HG03025 (cell line): ENCODE results near the gene SP9.
A peak's percentile ranks its signal among the peaks of the same experiment; 100 is the strongest.

Experiments used
- ATAC-seq: cut with Tn5 transposase; IDR thresholded peaks from one replicate; pipeline ENCODE4 v1.9.1; 2021; ENCODE audit warnings: mild to moderate bottlenecking, moderate library complexity; ENCODE audit not compliant: unreplicated experiment, low FRiP score

Gene SP9

GRCh38 chr2:174333372-174334277, 1.1 kb upstream of the SP9 start:
- no peak for ATAC-seq

GRCh38 chr2:174334278-174334715, 457 bp upstream of the SP9 start:
- no peak for ATAC-seq

- no peak for ATAC-seq
Observed at GRCh38 chr2:174335254-174335987, 667 bp downstream of the SP9 start.

- ATAC-seq, result no peak
Observed at GRCh38 chr2:174335988-174336500, 1.3 kb downstream of the SP9 start.

GRCh38 chr2:174336501-174337336, 2.0 kb downstream of the SP9 start:
- ATAC-seq, result peak; percentile 57

- peak; percentile 32 for ATAC-seq
Observed at GRCh38 chr2:174337337-174338146, 2.8 kb downstream of the SP9 start.

- no peak for ATAC-seq
Observed at GRCh38 chr2:174338147-174338605, 3.4 kb downstream of the SP9 start.

GRCh38 chr2:174338671-174339560, 4.2 kb downstream of the SP9 start:
- no peak for ATAC-seq

GRCh38 chr2:174339561-174340399, 5.0 kb downstream of the SP9 start:
- no peak for ATAC-seq

GRCh38 chr2:174340400-174341292, 5.9 kb downstream of the SP9 start:
- no peak for ATAC-seq

GRCh38 chr2:174341293-174341994, 6.7 kb downstream of the SP9 start:
- ATAC-seq, result no peak

GRCh38 chr2:174341995-174342685, 7.4 kb downstream of the SP9 start:
- no peak for ATAC-seq

GRCh38 chr2:174342686-174343342, 8.1 kb downstream of the SP9 start:
- ATAC-seq, result no peak

- ATAC-seq, result no peak
Observed at GRCh38 chr2:174343343-174343622, 8.5 kb downstream of the SP9 start.
